Lower lobe of right lung (tissue), 2 donors: ENCODE measurements around the gene TRPC6. TPM values are rescaled to one million over a fixed set of nuclear protein-coding genes. Genes with fewer than 3 reads are reported as not detected.
"Not testable (repeated sequence)": the region's sequence is repeated elsewhere in the genome, so short reads cannot be mapped to it uniquely, and the experiment has no call there.

ENCODE experiments used
- ATAC-seq, 2 donors: fragments of 200-7000 bp; cut with Tn5 transposase; one replicate each; pipeline ENCODE4 v1.9.1; 2020 to 2022; ENCODE audit warnings: mild to moderate bottlenecking in 2 of 2, moderate library complexity in 2 of 2
- DNase-seq: peaks from one replicate; pipeline ENCODE4 v3.0.0-alpha.2; 2020
- H3K27ac ChIP-seq: fragments of 200-600 bp; one replicate; pipeline ENCODE4 v1.8.0; 2022
- H3K27me3 ChIP-seq: fragments of 200-600 bp; one replicate; pipeline ENCODE4 v1.8.0; 2022; ENCODE audit warnings: low read depth
- H3K36me3 ChIP-seq: fragments of 200-600 bp; one replicate; pipeline ENCODE4 v1.8.0; 2022; ENCODE audit warnings: mild to moderate bottlenecking
- H3K4me1 ChIP-seq: fragments of 200-600 bp; one replicate; pipeline ENCODE4 v1.8.0; 2022
- H3K4me3 ChIP-seq: fragments of 200-600 bp; one replicate; pipeline ENCODE4 v1.8.0; 2022; ENCODE audit warnings: mild to moderate bottlenecking
- H3K9me3 ChIP-seq: fragments of 200-600 bp; one replicate; pipeline ENCODE4 v1.8.0; 2022
- intact Hi-C: fragments of 100-400 bp; cut with DNase I; formaldehyde crosslinking; loops from one replicate; pipeline ENCODE4 v1.11.0; 2022
- total RNA-seq: library from RNA; stranded (reverse); fragmentation: NEBNext Ultra II Directional; extraction: Animal tissue kit (Norgen Biotek cat#: 25700); gene quantifications from one replicate; pipeline ENCODE4 v1.2.1, GENCODE V29; 2021
- TF ChIP-seq, protein P1 (sequence below): fragments of 200-600 bp; IDR thresholded peaks from one replicate; pipeline ENCODE4 v1.8.0; 2022; ENCODE audit warnings: antibody characterized with exemption, mild to moderate bottlenecking
- donor health status: DM: no; HTN: yes; CAD: no; lungs with severe emphysema.

The TRPC6 gene
- total RNA-seq, 1 donor from 2014 or later = 13.9 TPM

DNA sequence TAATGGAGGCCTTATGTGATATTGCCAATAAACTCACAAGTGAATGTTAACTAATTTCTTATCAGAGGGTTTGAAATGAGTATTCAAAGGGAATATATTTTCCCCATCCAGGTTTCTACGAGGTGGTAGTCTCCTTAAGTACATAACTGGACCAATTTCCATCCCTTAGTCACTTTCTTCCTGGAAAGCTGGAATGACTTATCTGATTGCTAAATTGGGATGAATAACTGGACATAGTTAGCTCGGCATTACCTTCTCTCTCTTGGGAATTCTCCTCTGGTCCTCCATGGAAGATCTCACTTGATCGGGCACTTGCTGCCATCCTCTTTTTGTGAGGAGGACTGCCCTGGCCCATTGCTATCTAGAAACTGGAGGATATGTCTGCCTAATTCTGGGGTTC is 109.1 kb downstream of the TRPC6 start:
- Histone ChIP-seq H3K36me3 (no peaks in the 10 kb centered on the region), H3K4me1 (no peaks in the 10 kb centered on the region), H3K27me3 (no peaks in the 10 kb centered on the region), H3K9me3 (no peaks in the 10 kb centered on the region), H3K27ac (no peak overlapping the region), H3K4me3 (no peak overlapping the region)
- no peak for DNase-seq
- intact Hi-C loops = no loop called here
- TF ChIP-seq, protein P1, sequence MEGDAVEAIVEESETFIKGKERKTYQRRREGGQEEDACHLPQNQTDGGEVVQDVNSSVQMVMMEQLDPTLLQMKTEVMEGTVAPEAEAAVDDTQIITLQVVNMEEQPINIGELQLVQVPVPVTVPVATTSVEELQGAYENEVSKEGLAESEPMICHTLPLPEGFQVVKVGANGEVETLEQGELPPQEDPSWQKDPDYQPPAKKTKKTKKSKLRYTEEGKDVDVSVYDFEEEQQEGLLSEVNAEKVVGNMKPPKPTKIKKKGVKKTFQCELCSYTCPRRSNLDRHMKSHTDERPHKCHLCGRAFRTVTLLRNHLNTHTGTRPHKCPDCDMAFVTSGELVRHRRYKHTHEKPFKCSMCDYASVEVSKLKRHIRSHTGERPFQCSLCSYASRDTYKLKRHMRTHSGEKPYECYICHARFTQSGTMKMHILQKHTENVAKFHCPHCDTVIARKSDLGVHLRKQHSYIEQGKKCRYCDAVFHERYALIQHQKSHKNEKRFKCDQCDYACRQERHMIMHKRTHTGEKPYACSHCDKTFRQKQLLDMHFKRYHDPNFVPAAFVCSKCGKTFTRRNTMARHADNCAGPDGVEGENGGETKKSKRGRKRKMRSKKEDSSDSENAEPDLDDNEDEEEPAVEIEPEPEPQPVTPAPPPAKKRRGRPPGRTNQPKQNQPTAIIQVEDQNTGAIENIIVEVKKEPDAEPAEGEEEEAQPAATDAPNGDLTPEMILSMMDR = no peak
- no peak for ATAC-seq

DNA sequence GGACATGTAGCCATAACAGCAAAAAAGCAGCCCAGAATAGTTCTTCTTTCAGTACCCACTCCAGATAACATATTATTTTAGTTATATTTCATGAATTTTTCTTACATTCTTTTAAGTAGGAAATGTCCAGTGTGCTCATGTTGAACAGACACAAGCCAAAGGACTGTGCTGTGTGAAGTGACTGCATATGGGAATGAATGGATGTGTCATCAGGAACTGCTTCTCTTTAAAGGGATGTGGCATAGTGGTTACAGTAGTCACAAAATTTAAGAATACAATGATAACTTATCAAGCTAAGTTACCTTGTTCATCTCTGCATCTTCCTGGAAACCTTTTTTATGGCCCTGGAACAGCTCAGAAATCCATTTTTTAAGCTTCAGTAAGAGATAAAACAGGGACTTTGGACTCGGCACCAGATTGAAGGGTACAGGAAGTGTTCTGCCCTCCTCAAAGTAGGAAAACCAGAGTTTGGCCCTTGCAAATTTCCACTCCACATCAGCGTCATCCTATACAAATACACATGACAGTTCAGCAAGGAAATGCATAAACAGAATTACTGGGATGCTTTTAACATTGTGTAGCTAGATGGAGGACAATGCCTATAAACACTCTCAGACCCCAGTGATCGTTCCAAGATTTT is 112.8 kb downstream of the TRPC6 start:
- TF ChIP-seq, protein P1 = no peak
- no peaks in the 10 kb centered on the region for H3K36me3 ChIP-seq
- no peak for ATAC-seq
- H3K9me3 ChIP-seq = no peaks in the 10 kb centered on the region
- H3K4me1 ChIP-seq = no peaks in the 10 kb centered on the region
- intact Hi-C loops = no loop called here
- H3K27me3 ChIP-seq = no peaks in the 10 kb centered on the region
- no peak overlapping the region for H3K4me3 ChIP-seq
- H3K27ac ChIP-seq = no peak overlapping the region
- DNase-seq = no peak

DNA sequence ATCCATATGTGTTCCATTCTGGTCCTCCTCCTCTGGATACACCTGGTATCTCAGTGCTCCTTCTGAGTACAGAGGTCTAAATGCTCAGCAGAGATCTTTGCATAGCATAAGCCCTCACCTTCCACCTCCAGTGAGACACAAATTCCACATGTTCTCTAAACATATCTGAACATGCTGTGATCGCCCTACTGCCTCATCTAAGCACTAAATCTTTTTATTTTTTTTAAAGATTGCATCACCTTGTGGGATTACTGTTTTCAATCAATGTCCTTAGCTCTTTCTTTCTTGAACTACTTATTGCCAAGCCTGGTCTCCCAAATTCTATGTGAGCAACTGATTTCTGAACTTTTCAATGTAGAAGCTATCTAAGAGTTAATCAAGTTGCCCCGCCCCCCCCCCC is 113.4 kb downstream of the TRPC6 start:
- Histone ChIP-seq H3K36me3 (no peaks in the 10 kb centered on the region), H3K4me1 (no peaks in the 10 kb centered on the region), H3K9me3 (no peaks in the 10 kb centered on the region), H3K4me3 (no peak overlapping the region), H3K27me3 (no peaks in the 10 kb centered on the region), H3K27ac (no peak overlapping the region)
- TF ChIP-seq, protein P1 = no peak
- DNase-seq (no peak), ATAC-seq (no peak)
- intact Hi-C loops = no loop called here

DNA sequence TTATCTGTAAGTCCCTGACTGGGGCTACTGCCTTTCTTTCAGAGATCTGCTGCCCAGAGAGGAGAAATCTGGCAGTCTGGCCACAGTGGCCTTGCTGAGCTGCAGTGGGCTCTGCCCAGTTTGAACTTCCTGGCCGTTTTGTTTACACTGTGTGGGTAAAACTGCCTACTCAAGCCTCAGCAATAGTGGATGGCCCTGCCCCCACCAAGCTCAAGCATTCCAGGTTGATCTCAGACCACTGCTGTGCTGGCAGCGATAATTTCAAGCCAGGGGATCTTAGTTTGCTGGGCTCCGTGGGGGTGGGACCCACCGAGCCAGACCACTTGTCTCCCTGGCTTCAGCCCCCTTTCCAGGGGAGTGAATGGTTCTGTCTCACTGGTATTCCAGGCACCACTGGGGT is 117.5 kb downstream of the TRPC6 start:
- Histone ChIP-seq H3K4me3 (no peak overlapping the region), H3K9me3 (no peaks in the 10 kb centered on the region), H3K27ac (no peak overlapping the region), H3K36me3 (no peaks in the 10 kb centered on the region), H3K27me3 (no peaks in the 10 kb centered on the region), H3K4me1 (no peaks in the 10 kb centered on the region)
- TF ChIP-seq, protein P1 = no peak
- DNase-seq (no peak), ATAC-seq (no peak)
- intact Hi-C loops = no loop called here

DNA sequence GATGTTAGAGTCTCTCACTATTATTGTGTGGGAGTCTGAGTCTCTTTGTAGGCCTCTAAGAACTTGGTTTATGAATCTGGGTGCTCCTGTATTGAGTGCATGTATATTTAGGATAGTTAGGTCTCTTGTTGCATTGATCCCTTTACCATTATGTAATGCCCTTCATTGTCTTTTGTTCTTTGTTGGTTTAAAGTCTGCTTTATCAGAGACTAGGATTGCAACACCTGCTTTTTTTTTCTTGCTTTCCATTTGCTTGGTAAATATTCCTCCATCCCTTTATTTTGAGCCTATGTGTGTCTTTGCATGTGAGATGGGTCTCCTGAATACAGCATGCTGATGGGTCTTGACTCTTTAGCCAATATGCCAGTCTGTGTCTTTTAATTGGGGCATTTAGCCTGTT is 119.4 kb downstream of the TRPC6 start:
- H3K36me3 ChIP-seq, H3K4me3 ChIP-seq, H3K27ac ChIP-seq, H3K27me3 ChIP-seq, ATAC-seq, H3K9me3 ChIP-seq, H3K4me1 ChIP-seq, intact Hi-C loops, DNase-seq: not testable (repeated sequence)

DNA sequence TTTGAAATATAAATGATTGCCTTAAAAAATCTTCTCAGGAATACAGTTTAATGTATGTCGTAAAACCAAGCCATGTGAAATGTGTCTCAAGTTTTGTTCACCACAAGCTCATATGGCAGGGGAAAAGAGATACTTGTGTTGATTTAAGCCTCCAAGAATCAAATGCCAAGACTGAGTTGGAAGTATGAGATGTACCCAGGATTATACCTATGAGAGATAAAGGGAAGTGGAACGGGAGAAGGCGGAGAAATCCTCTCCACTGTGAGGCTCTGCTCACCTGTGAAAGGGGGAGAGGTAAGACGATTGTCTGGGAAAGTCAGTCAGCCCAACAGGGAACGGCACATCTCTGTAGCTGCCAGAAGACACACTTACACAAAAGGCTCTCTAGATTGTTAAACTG is 124.8 kb downstream of the TRPC6 start:
- Histone ChIP-seq H3K36me3 (no peaks in the 10 kb centered on the region), H3K9me3 (no peaks in the 10 kb centered on the region), H3K4me1 (no peaks in the 10 kb centered on the region), H3K4me3 (no peak overlapping the region), H3K27ac (no peak overlapping the region), H3K27me3 (no peaks in the 10 kb centered on the region)
- intact Hi-C loops = no loop called here
- DNase-seq (no peak), ATAC-seq (no peak)
- TF ChIP-seq, protein P1 = no peak
